GM18505 (cell line): ENCODE data around the gene NDUFA12.

Source experiments
- ATAC-seq: cut with Tn5 transposase; IDR thresholded peaks from one replicate; pipeline ENCODE4 v1.9.1; 2021; ENCODE audit not compliant: unreplicated experiment
- POLR2A ChIP-seq: IDR thresholded peaks from 4 replicates; pipeline ENCODE4 v1.6.1; 2011; ENCODE audit warnings: borderline replicate concordance; ENCODE audit not compliant: insufficient read depth, insufficient read length; ENCODE audit errors: extremely low read depth

Gene NDUFA12

GRCh38 chr12:94971923-94972322, 31.6 kb downstream of the NDUFA12 start:
- ATAC-seq: no peak
- TF ChIP-seq POLR2A: no peak

DNA sequence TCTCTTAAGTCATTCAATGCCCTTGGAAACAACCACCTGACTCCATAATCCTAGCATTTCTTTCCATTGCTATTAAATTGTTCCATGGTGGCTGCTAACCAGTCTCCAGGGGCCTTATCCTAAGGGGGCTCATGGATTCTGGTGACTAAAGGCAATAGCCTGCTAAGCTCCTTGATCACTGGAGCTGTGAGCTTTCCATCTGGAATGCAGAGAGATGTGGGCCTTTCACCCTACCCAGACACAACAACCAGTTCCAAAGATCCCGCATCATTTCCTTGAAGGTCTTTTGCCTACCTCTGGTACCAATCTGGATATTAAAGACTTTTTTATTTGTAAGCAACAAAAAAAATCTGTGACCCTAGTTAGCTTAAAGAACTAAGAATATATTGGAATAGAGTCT, 32.9 kb downstream of the NDUFA12 start:
- no peak for TF ChIP-seq POLR2A
- no peak for ATAC-seq

DNA sequence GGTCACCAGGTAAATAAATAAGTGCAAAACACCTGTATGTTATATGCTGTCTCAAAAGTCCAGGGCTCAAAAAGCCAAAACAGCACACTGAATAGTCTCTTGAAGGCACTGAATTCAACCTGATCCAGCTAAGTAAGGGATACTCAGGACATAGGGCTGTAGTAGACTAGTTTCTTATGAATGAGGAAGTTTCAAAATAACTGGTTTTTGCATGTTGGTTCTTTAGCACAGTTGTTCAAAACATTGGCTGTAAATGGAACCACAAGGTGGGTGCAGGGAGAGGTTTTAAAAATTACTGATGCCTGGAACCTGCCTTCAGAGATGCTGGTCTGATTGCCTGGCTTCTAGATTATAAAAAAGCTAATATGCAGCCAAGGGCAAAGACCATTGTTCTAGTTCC, 34.1 kb downstream of the NDUFA12 start:
- no peak for TF ChIP-seq POLR2A
- peak; percentile 78 for ATAC-seq

DNA sequence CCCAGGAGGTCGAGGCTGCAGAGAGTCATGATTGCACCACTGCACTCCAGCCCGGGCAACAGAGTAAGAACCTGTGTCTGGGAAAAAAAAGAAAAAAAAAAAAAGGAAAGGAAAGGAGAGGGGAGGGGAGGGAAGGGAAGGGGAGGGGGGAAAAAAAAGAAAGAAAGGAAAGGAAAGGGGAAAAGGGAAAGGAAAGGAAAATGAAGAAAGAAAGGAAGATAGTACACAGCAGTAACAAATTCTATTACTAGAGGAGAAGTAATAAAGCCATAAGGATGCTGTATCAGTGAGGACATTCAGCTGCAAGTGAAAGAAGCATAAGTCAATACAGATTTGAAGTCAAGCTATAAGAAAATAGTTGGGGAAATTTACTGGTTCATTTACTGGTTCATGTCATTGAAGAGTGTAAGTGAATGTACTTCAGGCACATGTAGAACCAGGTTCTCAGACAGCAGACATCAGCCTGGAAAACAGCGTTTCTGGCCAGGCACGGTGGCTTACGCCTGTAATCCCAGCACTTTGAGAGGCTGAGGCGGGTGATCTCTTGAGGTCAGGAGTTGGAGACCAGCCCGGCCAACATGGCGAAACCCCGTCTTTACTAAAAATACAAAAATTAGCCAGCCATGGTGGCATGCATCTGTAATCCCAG, 37.4 kb downstream of the NDUFA12 start:
- TF ChIP-seq POLR2A: no peak
- ATAC-seq: no peak

- ATAC-seq: no peak
- TF ChIP-seq POLR2A: no peak
These were observed 39.8 kb downstream of the NDUFA12 start for GRCh38 chr12:94963649-94964048.

DNA sequence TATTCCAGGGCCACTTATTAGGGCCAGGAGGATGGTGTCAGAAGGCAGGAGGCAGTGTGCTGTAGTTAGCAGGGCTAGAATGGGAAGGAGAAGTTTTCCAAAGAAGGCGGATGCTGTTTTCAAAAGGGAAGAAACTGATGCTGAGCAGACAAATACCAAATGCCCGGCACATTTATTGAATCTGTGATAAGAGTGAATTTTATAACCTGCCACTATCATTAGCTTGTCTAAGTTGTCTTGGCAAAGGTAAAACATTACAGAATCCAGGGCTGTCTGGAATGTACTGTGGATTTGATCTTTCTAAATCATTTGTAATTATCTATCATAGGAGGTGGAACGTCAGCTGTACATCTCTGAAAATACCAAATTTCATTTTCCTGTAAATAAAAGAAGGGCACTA, 40.8 kb downstream of the NDUFA12 start:
- no peak for ATAC-seq
- no peak for TF ChIP-seq POLR2A

GRCh38 chr12:94961911-94962310, 41.6 kb downstream of the NDUFA12 start:
- ATAC-seq: no peak
- no peak for TF ChIP-seq POLR2A

DNA sequence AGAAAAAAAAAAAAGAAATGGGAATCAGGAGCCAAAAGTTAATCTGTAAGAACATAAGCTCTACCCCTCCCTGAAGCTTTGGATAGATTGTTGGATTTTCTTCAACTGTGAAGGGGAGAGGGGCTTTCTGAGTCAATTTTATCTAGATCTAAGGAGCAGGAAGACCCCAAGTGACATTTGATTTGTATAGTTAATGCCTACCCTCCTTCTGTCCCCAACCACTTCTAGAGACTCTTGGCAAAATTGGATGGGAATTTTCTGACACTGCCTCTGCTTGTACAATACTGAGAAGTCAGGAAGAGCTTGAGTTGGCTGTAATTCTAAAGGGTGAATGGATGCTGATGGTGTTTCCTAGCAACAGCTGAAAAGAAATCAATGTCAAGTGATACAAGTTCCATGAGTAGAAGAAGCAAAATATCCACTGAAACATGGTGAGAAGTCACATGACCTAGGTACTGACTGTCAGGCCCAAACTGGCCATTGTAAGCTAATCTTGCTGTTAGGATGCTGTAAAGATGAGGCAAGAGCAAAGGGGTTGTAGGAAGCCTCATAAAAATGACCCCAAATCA, 42.2 kb downstream of the NDUFA12 start:
- TF ChIP-seq POLR2A: no peak
- ATAC-seq: no peak

GRCh38 chr12:94957006-94957405, 46.5 kb downstream of the NDUFA12 start:
- no peak for ATAC-seq
- no peak for TF ChIP-seq POLR2A

GRCh38 chr12:94954948-94955592, 48.4 kb downstream of the NDUFA12 start:
- ATAC-seq: no peak
- no peak for TF ChIP-seq POLR2A

DNA sequence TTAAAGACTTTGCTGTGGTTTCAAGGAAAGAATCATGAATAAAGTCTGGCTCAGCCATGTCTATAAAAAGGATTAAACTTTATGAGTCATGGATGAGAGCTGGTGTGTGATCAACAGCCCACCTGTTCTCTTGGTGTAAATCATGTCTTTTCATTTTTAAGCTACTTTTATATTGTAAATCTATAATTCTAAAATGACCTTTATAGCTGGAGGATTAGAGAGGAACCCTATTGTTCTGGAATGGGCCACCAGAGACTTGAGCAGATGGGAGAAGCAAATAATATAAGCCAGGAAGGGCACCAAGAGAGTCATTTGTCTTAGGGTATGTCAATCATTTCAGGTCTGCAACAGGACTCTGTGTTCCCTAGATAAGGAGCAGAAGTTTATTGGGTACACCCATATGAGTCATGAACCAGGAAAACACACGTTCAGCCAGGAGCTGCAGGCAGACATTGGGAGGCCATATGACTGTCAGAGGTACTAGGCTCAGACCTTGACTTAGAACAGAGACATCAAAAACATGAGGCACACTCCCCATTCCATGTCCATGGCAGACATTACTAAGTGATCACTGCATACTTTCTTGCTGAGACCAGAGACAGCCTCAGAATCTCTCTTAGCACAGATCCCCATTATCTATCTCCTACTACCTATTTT, 49.3 kb downstream of the NDUFA12 start:
- ATAC-seq: no peak
- TF ChIP-seq POLR2A: no peak

- no peak for ATAC-seq
- no peak for TF ChIP-seq POLR2A
These were observed 51.2 kb downstream of the NDUFA12 start for GRCh38 chr12:94952325-94952724.

DNA sequence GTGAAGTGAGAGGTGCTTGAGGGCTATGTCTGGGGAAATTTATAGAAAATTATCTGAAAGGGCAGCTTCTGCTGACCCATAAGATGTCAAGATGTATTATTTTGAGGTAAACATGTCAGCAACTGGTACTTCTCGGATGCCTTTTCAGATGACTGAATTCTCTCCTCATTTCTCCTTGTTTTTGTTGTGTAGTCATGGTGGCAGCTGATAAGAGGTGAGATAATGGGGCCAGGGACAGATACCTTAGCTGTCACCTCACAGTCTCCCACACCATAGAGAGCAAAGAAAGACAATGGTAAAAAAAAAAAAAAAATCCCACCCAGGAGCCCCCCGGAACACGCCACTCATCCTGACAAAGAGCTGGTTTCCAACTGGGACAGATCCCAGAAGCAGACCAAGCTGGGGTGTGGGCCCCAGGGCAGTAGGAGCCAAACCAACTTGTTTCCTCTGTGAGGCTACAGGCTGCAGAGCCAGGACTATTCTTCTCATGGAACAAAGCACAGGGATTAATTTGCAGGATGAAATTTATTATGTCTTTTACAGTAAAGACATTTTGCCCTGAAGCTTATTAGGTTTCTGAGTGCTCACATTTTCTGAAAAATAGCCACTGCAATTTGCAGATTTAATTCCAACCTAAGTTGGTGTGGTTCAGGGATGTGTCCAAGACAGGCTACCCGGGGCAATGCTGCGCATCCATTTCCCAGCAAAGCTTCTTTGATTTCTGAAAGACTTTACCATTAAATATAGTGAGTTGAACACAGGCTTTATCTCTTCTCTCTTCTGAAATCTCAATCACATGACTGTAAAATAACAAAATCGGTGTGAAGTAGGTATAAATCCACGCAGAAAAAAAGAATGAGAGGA, 52.2 kb downstream of the NDUFA12 start:
- ATAC-seq: no peak
- no peak for TF ChIP-seq POLR2A
